Ectodermal cell (in vitro differentiated cells): ENCODE results near the gene ADGRL1.

Source experiments
- H3K27ac ChIP-seq: 2 replicates; pipeline ENCODE4 v1.7.0; 2013; ENCODE audit warnings: mild to moderate bottlenecking, low read depth, low read length; ENCODE audit not compliant: insufficient read depth, poor library complexity, severe bottlenecking
- H3K27me3 ChIP-seq: 2 replicates; pipeline ENCODE4 v1.7.0; 2013; ENCODE audit warnings: mild to moderate bottlenecking, low read length; ENCODE audit not compliant: insufficient read depth, control insufficient read depth, poor library complexity, severe bottlenecking
- H3K36me3 ChIP-seq: one replicate; pipeline ENCODE4 v1.7.0; 2013; ENCODE audit warnings: low read length; ENCODE audit not compliant: control insufficient read depth, insufficient read depth
- H3K4me1 ChIP-seq: one replicate; pipeline ENCODE4 v1.7.0; 2013; ENCODE audit warnings: low read length; ENCODE audit not compliant: control insufficient read depth, insufficient read depth
- H3K4me3 ChIP-seq: 2 replicates; pipeline ENCODE4 v1.7.0; 2013; ENCODE audit warnings: low read depth, low read length, control low read depth; ENCODE audit not compliant: insufficient read depth
- H3K9me3 ChIP-seq: 2 replicates; pipeline ENCODE4 v1.7.0; 2013; ENCODE audit warnings: mild to moderate bottlenecking, low read length, moderate library complexity; ENCODE audit not compliant: control insufficient read depth
- WGBS, 2 experiments: methylation state at CpG; one replicate each; pipeline ENCODE4 v1.1.7; 2013; ENCODE audit warnings: missing lambda C conversion rate in 2 of 2; 5-methylcytosine and 5-hydroxymethylcytosine counted together

ADGRL1 gene

GRCh38 chr19:14102102-14102696 lies 103.8 kb downstream of the ADGRL1 start:
- Histone ChIP-seq H3K36me3 (no peaks in the 10 kb centered on the region), H3K27ac (no peak overlapping the region), H3K9me3 (no peaks in the 10 kb centered on the region), H3K4me3 (no peak overlapping the region), H3K27me3 (no peaks in the 10 kb centered on the region), H3K4me1 (no peaks in the 10 kb centered on the region)
- 94 to 95% methylated on average over 11 of the region's 11 CpGs for WGBS, 2 experiments

- H3K4me3 ChIP-seq: no peak overlapping the region
- H3K27ac ChIP-seq: no peak overlapping the region
- H3K4me1 ChIP-seq: no peaks in the 10 kb centered on the region
- 91 to 92% methylated on average over 6 of the region's 6 CpGs for WGBS, 2 experiments
- no peaks in the 10 kb centered on the region for H3K9me3 ChIP-seq
- H3K36me3 ChIP-seq: peaks cover 6% of the 10 kb centered on the region
- no peaks in the 10 kb centered on the region for H3K27me3 ChIP-seq
These were observed 104.9 kb downstream of the ADGRL1 start for GRCh38 chr19:14101003-14101545.
